Type B pancreatic cell (in vitro differentiated cells): Measurements from ENCODE around the gene ARFGAP1. TPM values are rescaled to one million over a fixed set of nuclear protein-coding genes. Genes with fewer than 3 reads are reported as not detected.
A peak's percentile ranks its signal among the peaks of the same experiment; 100 is the strongest.

Experiments
- DNase-seq: peaks from one replicate; pipeline ENCODE4 v3.0.0; 2021; ENCODE audit warnings: mixed read lengths; ENCODE audit not compliant: unreplicated experiment; ENCODE audit errors: extremely low spot score
- H3K27ac Mint-ChIP-seq: 2 replicates; pipeline ENCODE4 v1.8.0; 2021; ENCODE audit warnings: mild to moderate bottlenecking, mixed read lengths
- H3K27me3 Mint-ChIP-seq: 2 replicates; pipeline ENCODE4 v1.8.0; 2021; ENCODE audit warnings: mixed read lengths
- H3K36me3 Mint-ChIP-seq: 2 replicates; pipeline ENCODE4 v1.8.0; 2021; ENCODE audit warnings: mixed read lengths
- H3K4me1 Mint-ChIP-seq: one replicate; pipeline ENCODE4 v1.8.0; 2021; ENCODE audit warnings: mixed read lengths; ENCODE audit not compliant: unreplicated experiment
- H3K4me3 Mint-ChIP-seq: 2 replicates; pipeline ENCODE4 v1.8.0; 2021; ENCODE audit warnings: mild to moderate bottlenecking, mixed read lengths
- H3K9me3 Mint-ChIP-seq: 2 replicates; pipeline ENCODE4 v1.8.0; 2021; ENCODE audit warnings: mixed read lengths
- total RNA-seq: library from RNA; stranded (reverse); gene quantifications from 2 replicates; pipeline ENCODE4 v1.2.1, GENCODE V29; 2021; ENCODE audit warnings: low replicate concordance
- TF ChIP-seq, protein P1 (sequence below): fragments of 200-600 bp; sonication (generic); conservative IDR thresholded peaks from 2 replicates; pipeline ENCODE4 v1.5.0; 2021; ENCODE audit warnings: antibody characterized with exemption, mild to moderate bottlenecking

The ARFGAP1 gene
- total RNA-seq, 1 donor from 2014 or later, result 132 TPM

DNA sequence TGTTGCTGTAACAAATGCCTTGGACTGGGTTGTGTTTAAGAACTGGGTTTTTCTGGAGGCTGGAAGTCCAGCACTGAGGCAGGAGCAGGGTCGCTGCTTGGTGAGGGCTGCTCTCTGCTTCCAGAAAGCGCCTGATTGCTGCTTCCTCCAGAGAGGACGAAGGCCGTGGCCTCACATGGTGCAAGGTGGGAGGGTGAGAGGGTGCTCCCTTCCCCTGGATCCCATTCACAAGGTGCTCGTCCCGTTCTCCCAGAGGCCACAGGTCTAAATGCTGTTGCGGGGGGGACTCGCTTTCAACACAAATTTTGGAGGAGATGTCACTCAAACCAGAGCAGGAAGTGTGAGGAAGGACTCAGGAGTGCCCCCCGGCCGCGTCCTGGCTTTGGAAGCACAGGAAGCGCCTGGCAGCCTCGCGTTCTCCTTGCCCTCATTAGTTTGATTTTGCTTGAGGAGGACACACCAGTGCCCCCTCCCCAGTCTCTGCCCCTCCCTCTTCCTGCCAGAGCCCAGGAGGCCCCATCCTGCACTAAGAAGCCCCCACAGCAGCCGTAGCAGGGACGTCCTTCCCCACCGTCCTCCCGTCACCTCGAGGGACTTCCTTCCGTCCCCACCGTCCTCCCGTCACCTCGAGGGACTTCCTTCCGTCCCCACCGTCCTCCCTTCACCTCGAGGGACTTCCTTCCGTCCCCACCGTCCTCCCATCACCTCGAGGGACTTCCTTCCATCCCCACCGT lies 10.7 kb upstream of the ARFGAP1 start:
- DNase-seq, result no peak
- TF ChIP-seq, protein P1, sequence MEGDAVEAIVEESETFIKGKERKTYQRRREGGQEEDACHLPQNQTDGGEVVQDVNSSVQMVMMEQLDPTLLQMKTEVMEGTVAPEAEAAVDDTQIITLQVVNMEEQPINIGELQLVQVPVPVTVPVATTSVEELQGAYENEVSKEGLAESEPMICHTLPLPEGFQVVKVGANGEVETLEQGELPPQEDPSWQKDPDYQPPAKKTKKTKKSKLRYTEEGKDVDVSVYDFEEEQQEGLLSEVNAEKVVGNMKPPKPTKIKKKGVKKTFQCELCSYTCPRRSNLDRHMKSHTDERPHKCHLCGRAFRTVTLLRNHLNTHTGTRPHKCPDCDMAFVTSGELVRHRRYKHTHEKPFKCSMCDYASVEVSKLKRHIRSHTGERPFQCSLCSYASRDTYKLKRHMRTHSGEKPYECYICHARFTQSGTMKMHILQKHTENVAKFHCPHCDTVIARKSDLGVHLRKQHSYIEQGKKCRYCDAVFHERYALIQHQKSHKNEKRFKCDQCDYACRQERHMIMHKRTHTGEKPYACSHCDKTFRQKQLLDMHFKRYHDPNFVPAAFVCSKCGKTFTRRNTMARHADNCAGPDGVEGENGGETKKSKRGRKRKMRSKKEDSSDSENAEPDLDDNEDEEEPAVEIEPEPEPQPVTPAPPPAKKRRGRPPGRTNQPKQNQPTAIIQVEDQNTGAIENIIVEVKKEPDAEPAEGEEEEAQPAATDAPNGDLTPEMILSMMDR, result no peak
- H3K4me1 Mint-ChIP-seq, result peaks cover 12% of the 10 kb centered on the region
- H3K27ac Mint-ChIP-seq, result peak overlapping the region; percentile 41
- no peaks in the 10 kb centered on the region for H3K9me3 Mint-ChIP-seq
- H3K27me3 Mint-ChIP-seq, result peaks cover 2% of the 10 kb centered on the region
- H3K36me3 Mint-ChIP-seq, result no peaks in the 10 kb centered on the region
- H3K4me3 Mint-ChIP-seq, result peak overlapping the region; percentile 57

DNA sequence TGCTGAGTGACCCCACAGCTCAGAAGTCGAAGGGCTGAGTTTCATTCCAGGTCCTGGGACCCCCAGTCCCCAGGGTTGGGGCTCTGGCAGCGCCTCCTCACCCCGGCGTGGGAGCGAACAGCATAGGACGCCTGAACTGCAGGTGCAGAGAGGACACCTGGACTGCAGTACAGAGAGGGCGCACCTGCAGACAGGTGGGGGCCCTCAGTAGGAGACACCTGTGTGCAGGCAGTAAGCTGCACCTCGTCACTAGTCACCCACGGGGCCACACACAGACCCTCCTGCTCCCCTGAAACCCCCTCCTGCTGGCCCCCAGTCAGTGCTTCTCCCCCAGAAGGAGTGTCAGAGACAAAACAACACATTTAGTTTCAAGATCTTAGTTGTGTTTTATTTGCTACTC lies 9.8 kb upstream of the ARFGAP1 start:
- Mint-ChIP-seq H3K27me3 (no peaks in the 10 kb centered on the region), H3K27ac (no peak overlapping the region)
- DNase-seq, result no peak

DNA sequence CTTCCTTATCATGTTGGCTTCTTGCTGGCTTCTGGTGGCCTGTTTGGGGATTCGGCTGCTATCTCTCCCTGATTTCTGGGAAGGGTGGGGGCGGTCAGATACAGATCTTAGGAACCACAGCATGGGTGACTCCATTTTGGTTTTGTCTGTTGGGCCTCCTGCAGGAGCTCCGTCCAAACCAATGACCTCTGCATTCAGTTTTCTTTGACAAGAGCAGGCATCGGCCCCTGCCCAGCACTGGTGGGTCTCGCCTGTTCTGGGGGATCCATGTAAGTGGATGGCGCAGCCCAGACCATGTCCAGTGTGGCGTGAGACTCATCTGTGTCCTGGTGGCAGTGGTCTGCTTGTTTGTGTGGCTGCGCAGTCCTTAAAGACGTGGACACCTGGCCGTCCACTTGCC lies 8.6 kb upstream of the ARFGAP1 start:
- TF ChIP-seq, protein P1, result no peak
- Mint-ChIP-seq H3K4me1 (peaks cover 21% of the 10 kb centered on the region), H3K36me3 (no peaks in the 10 kb centered on the region), H3K4me3 (no peak overlapping the region), H3K27ac (no peak overlapping the region), H3K9me3 (no peaks in the 10 kb centered on the region), H3K27me3 (no peaks in the 10 kb centered on the region)
- DNase-seq, result no peak

More for the DNA sequence above, 9.8 kb upstream of the ARFGAP1 start:
- Mint-ChIP-seq H3K4me1 (peaks cover 11% of the 10 kb centered on the region), H3K9me3 (no peaks in the 10 kb centered on the region), H3K4me3 (no peak overlapping the region), H3K36me3 (no peaks in the 10 kb centered on the region)
- TF ChIP-seq, protein P1, result no peak

DNA sequence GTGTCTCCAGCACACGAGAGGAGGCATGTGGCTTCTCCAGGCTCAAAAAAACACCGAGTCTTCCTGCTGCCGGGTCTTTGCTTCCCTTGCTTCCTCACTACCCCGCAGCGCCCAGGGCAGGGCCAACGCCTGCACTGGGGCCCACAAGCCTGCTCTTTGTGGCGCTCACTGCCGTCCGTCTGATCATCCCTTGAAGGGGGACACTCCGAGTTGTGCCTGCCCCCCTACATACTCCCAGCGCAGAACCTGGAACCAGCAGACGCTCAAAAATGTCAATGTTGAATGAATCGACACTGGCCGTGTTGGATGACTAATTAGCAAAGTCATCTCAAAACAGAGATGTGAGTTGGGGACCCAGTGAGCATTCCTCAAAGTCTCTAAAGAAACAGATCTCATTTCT lies 8.1 kb upstream of the ARFGAP1 start:
- DNase-seq, result no peak
- H3K27me3 Mint-ChIP-seq, result no peaks in the 10 kb centered on the region
- H3K27ac Mint-ChIP-seq, result no peak overlapping the region
- no peaks in the 10 kb centered on the region for H3K36me3 Mint-ChIP-seq
- no peak overlapping the region for H3K4me3 Mint-ChIP-seq
- TF ChIP-seq, protein P1, result no peak
- peaks cover 22% of the 10 kb centered on the region for H3K4me1 Mint-ChIP-seq
- H3K9me3 Mint-ChIP-seq, result no peaks in the 10 kb centered on the region

DNA sequence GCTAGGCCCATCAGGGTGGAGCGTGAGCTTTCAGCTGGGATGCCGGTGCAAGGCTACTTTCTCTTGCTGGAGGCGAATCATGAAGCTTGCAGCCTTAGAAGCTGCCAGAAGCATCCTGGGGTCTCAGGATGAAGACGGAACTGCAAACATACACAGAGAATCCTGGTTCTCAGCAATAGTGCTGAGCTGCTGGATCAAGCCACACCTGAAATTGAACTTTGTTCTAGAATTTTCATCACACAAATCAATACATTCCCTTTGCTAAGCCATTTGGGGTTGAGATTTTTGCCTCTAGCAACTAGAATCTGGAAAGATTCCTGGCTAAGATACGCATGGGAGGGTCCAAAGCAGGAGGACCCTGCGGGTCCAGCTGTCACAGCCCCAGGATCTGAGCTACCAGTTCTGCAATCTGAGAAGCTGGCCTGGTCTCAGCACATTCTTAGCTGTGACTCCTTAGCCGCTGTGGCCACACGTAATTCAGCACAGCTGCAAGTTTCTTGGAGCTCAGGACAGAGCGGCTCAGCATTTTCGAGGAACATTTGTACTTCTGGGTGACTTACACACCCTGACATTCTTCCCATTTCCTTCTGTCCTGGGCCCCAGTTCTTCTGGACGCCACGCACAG lies 6.6 kb upstream of the ARFGAP1 start:
- H3K4me3 Mint-ChIP-seq, result no peak overlapping the region
- no peak for DNase-seq
- no peak overlapping the region for H3K27ac Mint-ChIP-seq
- H3K27me3 Mint-ChIP-seq, result no peaks in the 10 kb centered on the region
- no peaks in the 10 kb centered on the region for H3K36me3 Mint-ChIP-seq
- H3K4me1 Mint-ChIP-seq, result peaks cover 31% of the 10 kb centered on the region
- TF ChIP-seq, protein P1, result no peak
- no peaks in the 10 kb centered on the region for H3K9me3 Mint-ChIP-seq
